H1 (cell line): ENCODE measurements around the gene S100A8. TPM values are rescaled to one million over a fixed set of nuclear protein-coding genes. Genes with fewer than 3 reads are reported as not detected.

Experiments used
- CTCF ChIA-PET: fragments of 300-600 bp; sonication (Branson Sonifier 250); formaldehyde crosslinking; loops from one replicate; lab custom pipeline; 2021; ENCODE audit not compliant: partially characterized antibody; lab: Charles Lee
- POLR2A ChIA-PET: fragments of 300-600 bp; sonication (Branson Sonifier 250); formaldehyde crosslinking; loops from one replicate; lab custom pipeline; 2021; ENCODE audit warnings: inconsistent platforms; ENCODE audit not compliant: partially characterized antibody; lab: Charles Lee
- DNase-seq, 2 experiments: peaks; one replicate each; pipeline versions ENCODE4 v3.0.0 to v3.0.0-alpha.2; 2010 to 2022; ENCODE audit warnings: low spot score in 2 of 2, low read depth in 1 of 2, mixed read lengths in 1 of 2
- FAIRE-seq: peaks from 2 replicates; lab custom pipeline; 2011; peaks lifted over from hg19 to GRCh38; lab: Jason Lieb, UNC
- H2AFZ ChIP-seq: 2 replicates; pipeline ENCODE4 v1.8.1; 2012; ENCODE audit warnings: low read length, inconsistent platforms
- H2AK5ac ChIP-seq: 2 replicates; pipeline ENCODE4 v1.6.1; 2013; ENCODE audit warnings: low read depth, low read length
- H2BK120ac ChIP-seq: replicated peaks from 2 replicates; pipeline ENCODE3; 2013; ENCODE audit warnings: low read depth, low read length, inconsistent platforms
- H2BK12ac ChIP-seq: 2 replicates; pipeline ENCODE4 v1.6.1; 2013; ENCODE audit warnings: low read depth, low read length
- H2BK15ac ChIP-seq: 2 replicates; pipeline ENCODE4 v1.6.1; 2013; ENCODE audit warnings: low read length
- H2BK20ac ChIP-seq: 2 replicates; pipeline ENCODE4 v1.6.1; 2013; ENCODE audit warnings: low read length
- H2BK5ac ChIP-seq: 2 replicates; pipeline ENCODE4 v1.6.1; 2013; ENCODE audit warnings: low read depth, low read length
- H3K14ac ChIP-seq: 2 replicates; pipeline ENCODE4 v1.6.1; 2013; ENCODE audit warnings: inconsistent platforms; ENCODE audit not compliant: insufficient read length
- H3K18ac ChIP-seq: 2 replicates; pipeline ENCODE4 v1.6.1; 2013; ENCODE audit warnings: low read length; ENCODE audit errors: extremely low read depth
- H3K23ac ChIP-seq: 2 replicates; pipeline ENCODE4 v1.6.1; 2013; ENCODE audit warnings: inconsistent platforms; ENCODE audit not compliant: insufficient read length
- H3K23me2 ChIP-seq: 2 replicates; pipeline ENCODE4 v1.6.1; 2013; ENCODE audit warnings: low read depth, low read length
- H3K27ac ChIP-seq: 2 replicates; pipeline ENCODE4 v1.6.1; 2011; ENCODE audit warnings: low read depth, low read length, inconsistent platforms
- H3K27me3 ChIP-seq, 4 experiments: replicated peaks in 1 of 4; 1 replicate in 1 of 4; 2 replicates in 3 of 4; pipeline versions ENCODE4 v1.6.1 to v1.8.1; 2011 to 2013; ENCODE audit warnings: low read length in 3 of 4, mild to moderate bottlenecking in 3 of 4, inconsistent platforms in 2 of 4, mixed read lengths in 2 of 4, moderate library complexity in 1 of 4; ENCODE audit not compliant: control insufficient read depth in 3 of 4, insufficient read depth in 3 of 4; ENCODE audit errors: extremely low read depth in 1 of 4
- H3K36me3 ChIP-seq, 4 experiments: 2 replicates each; pipeline versions ENCODE4 v1.6.1 to v1.8.1; 2011 to 2013; ENCODE audit warnings: mild to moderate bottlenecking in 4 of 4, low read length in 3 of 4, moderate library complexity in 2 of 4, control low read depth in 1 of 4, inconsistent platforms in 1 of 4; ENCODE audit not compliant: insufficient read depth in 4 of 4, control insufficient read depth in 2 of 4
- H3K4ac ChIP-seq: replicated peaks from 2 replicates; pipeline ENCODE3; 2013; ENCODE audit warnings: low read length, low read depth, mixed read lengths, inconsistent platforms; ENCODE audit not compliant: insufficient read length
- H3K4me1 ChIP-seq, 4 experiments: replicated peaks in 1 of 4; 1 replicate in 1 of 4; 2 replicates in 3 of 4; pipeline versions ENCODE4 v1.6.1 to v1.8.1; 2011 to 2013; ENCODE audit warnings: low read length in 3 of 4, inconsistent platforms in 2 of 4, mixed read lengths in 1 of 4; ENCODE audit not compliant: insufficient read depth in 4 of 4, control insufficient read depth in 3 of 4
- H3K4me2 ChIP-seq, 2 experiments: 2 replicates each; pipeline versions ENCODE4 v1.6.1 to v1.8.1; 2011 to 2013; ENCODE audit warnings: low read depth in 2 of 2, low read length in 2 of 2, control low read depth in 1 of 2, inconsistent platforms in 1 of 2, mild to moderate bottlenecking in 1 of 2; ENCODE audit not compliant: insufficient read depth in 1 of 2
- H3K4me3 ChIP-seq, 4 experiments: fragments of 200-600, 300-600 bp in 1 of 4; sonication (generic), shearing (Covaris generic), sonication (Bioruptor Twin) in 1 of 4; 2 replicates each; pipeline versions ENCODE4 v1.5.1 to v1.8.1; 2011 to 2016; ENCODE audit warnings: low read length in 4 of 4, low read depth in 3 of 4, control low read depth in 2 of 4, inconsistent platforms in 2 of 4, mild to moderate bottlenecking in 2 of 4, mixed read lengths in 1 of 4, moderate library complexity in 1 of 4; ENCODE audit not compliant: insufficient read depth in 2 of 4; ENCODE audit errors: extremely low read depth in 1 of 4
- H3K56ac ChIP-seq: replicated peaks from 2 replicates; pipeline ENCODE3; 2013; ENCODE audit warnings: low read depth, mild to moderate bottlenecking, mixed read lengths, low read length, inconsistent platforms; ENCODE audit not compliant: insufficient read length
- H3K79me1 ChIP-seq: 2 replicates; pipeline ENCODE4 v1.6.1; 2013; ENCODE audit warnings: low read depth, low read length, control low read depth
- H3K79me2 ChIP-seq, 2 experiments: 2 replicates each; pipeline versions ENCODE4 v1.6.1 to v1.8.1; 2012 to 2013; ENCODE audit warnings: low read length in 2 of 2, mild to moderate bottlenecking in 2 of 2, inconsistent platforms in 1 of 2; ENCODE audit not compliant: insufficient read depth in 2 of 2, control insufficient read depth in 1 of 2
- H3K9ac ChIP-seq, 4 experiments: replicated peaks in 1 of 4; 1 replicate in 1 of 4; 2 replicates in 3 of 4; pipeline versions ENCODE4 v1.6.1 to v1.8.1; 2011 to 2013; ENCODE audit warnings: low read depth in 3 of 4, low read length in 3 of 4, control low read depth in 2 of 4, mild to moderate bottlenecking in 2 of 4, moderate library complexity in 2 of 4, inconsistent platforms in 1 of 4; ENCODE audit errors: extremely low read depth in 1 of 4
- H3K9me3 ChIP-seq, 2 experiments: 2 replicates each; pipeline versions ENCODE4 v1.6.1 to v1.8.1; 2012 to 2013; ENCODE audit warnings: mild to moderate bottlenecking in 2 of 2, moderate library complexity in 2 of 2, control low read depth in 1 of 2, inconsistent platforms in 1 of 2, low read depth in 1 of 2, low read length in 1 of 2, mixed read lengths in 1 of 2; ENCODE audit not compliant: insufficient read depth in 2 of 2
- H4K20me1 ChIP-seq, 2 experiments: replicated peaks in 1 of 2; 2 replicates each; pipeline versions ENCODE3 to v1.8.1; 2011 to 2013; ENCODE audit warnings: inconsistent platforms in 2 of 2, low read length in 2 of 2, mild to moderate bottlenecking in 1 of 2; ENCODE audit not compliant: insufficient read depth in 2 of 2, control insufficient read depth in 1 of 2
- H4K5ac ChIP-seq: 2 replicates; pipeline ENCODE4 v1.6.1; 2013; ENCODE audit warnings: low read length, low read depth, mixed read lengths, inconsistent platforms; ENCODE audit not compliant: insufficient read length
- H4K8ac ChIP-seq: 2 replicates; pipeline ENCODE4 v1.8.0; 2013; ENCODE audit warnings: mild to moderate bottlenecking, moderate library complexity, low read length, inconsistent platforms; ENCODE audit not compliant: insufficient read depth; ENCODE audit errors: extremely low read depth
- H4K91ac ChIP-seq: replicated peaks from 2 replicates; pipeline ENCODE3; 2013; ENCODE audit warnings: low read length, mixed read lengths, inconsistent platforms; ENCODE audit not compliant: insufficient read length
- CHD1 ChIP-seq: IDR thresholded peaks from 2 replicates; pipeline ENCODE4 v1.6.1; 2012; ENCODE audit warnings: low read depth, low read length, improper control_type of control experiment
- GABPA ChIP-seq: IDR thresholded peaks from 2 replicates; pipeline ENCODE4 v1.6.1; 2011; ENCODE audit warnings: mild to moderate bottlenecking, low read length, moderate library complexity, borderline replicate concordance; ENCODE audit not compliant: insufficient read depth
- MAFK ChIP-seq: IDR thresholded peaks from 2 replicates; pipeline ENCODE4 v1.6.1; 2012; ENCODE audit warnings: low read depth, mild to moderate bottlenecking, improper control_type of control experiment, low read length
- NANOG ChIP-seq: IDR thresholded peaks from 2 replicates; pipeline ENCODE4 v1.6.1; 2011; ENCODE audit warnings: low read length, low read depth, mild to moderate bottlenecking, inconsistent platforms; ENCODE audit not compliant: insufficient read depth, poor library complexity, severe bottlenecking
- NRF1 ChIP-seq: IDR thresholded peaks from 2 replicates; pipeline ENCODE4 v1.6.1; 2011; ENCODE audit warnings: mild to moderate bottlenecking, low read depth, low read length, improper control_type of control experiment
- RNF2 ChIP-seq: fragments of 200-900, 300-1000 bp; sonication (generic); IDR thresholded peaks from 2 replicates; pipeline ENCODE4 v1.7.1; 2016; ENCODE audit warnings: borderline replicate concordance, low read depth, mild to moderate bottlenecking, antibody characterized with exemption, low read length; ENCODE audit not compliant: poor library complexity, severe bottlenecking; ENCODE audit errors: missing control alignments
- SIRT6 ChIP-seq: IDR thresholded peaks from one replicate; pipeline ENCODE4 v1.7.1; 2012; ENCODE audit warnings: low read length, inconsistent platforms
- TEAD4 ChIP-seq: IDR thresholded peaks from 2 replicates; pipeline ENCODE4 v1.6.1; 2012; ENCODE audit warnings: low read depth, low read length, inconsistent platforms, mixed read lengths
- YY1 ChIP-seq: IDR thresholded peaks from 2 replicates; pipeline ENCODE4 v1.6.1; 2011; ENCODE audit warnings: low read depth, mild to moderate bottlenecking, low read length
- WGBS, 2 experiments: shearing (Covaris generic) in 1 of 2; methylation state at CpG; one replicate each; pipeline versions ENCODE4 v1.1.6 to v1.1.7; 2013 to 2015; ENCODE audit warnings: low lambda C conversion rate in 2 of 2, mixed read lengths in 2 of 2, inconsistent platforms in 1 of 2, low coverage in 1 of 2, missing lambda C conversion rate in 1 of 2; ENCODE audit not compliant: insufficient replicate concordance in 2 of 2, insufficient coverage in 1 of 2, insufficient read length in 1 of 2; ENCODE audit errors: extremely low coverage in 1 of 2, missing lambda C conversion rate in 1 of 2; 5-methylcytosine and 5-hydroxymethylcytosine counted together
- polyA plus RNA-seq, 7 experiments: library from polyadenylated mRNA; depleted of rRNA in 3 of 7; stranded (reverse) in 5 of 7; unstranded in 2 of 7; fragments of >200 nt in 5 of 7; fragments of 200-250 nt in 2 of 7; gene quantifications; 1 replicate in 5 of 7; 2 replicates in 1 of 7; 4 replicates in 1 of 7; pipeline versions ENCODE4 v1.2.1 to v1.2.3, GENCODE V29; 2011 to 2013; ENCODE audit warnings: missing spikeins in 2 of 7, mixed read lengths in 2 of 7
- total RNA-seq: library from RNA; stranded (reverse); fragmentation: NEBNext Ultra II Directional; extraction: Animal tissue kit (Norgen Biotek cat#: 25700); gene quantifications from 2 replicates; pipeline ENCODE4 v1.2.1, GENCODE V29; 2021

S100A8 gene
- total and polyA plus RNA-seq, 2 of the 8 experiments (the other 6 are each of a cell fraction or from before 2014, with no cell fraction given) = not detected

- Histone ChIP-seq H3K27ac (no peak overlapping the region), H4K91ac (no peak overlapping the region), H3K79me2 (no peaks in the 10 kb centered on the region), H4K5ac (no peak overlapping the region), H2AFZ (no peak overlapping the region), H3K4me2 (no peak overlapping the region), H3K36me3 (no peaks in the 10 kb centered on the region), H3K56ac (no peak overlapping the region), H3K4ac (no peak overlapping the region), H3K18ac (no peak overlapping the region), H2BK20ac (no peak overlapping the region), H2BK15ac (no peak overlapping the region), H3K79me1 (no peaks in the 10 kb centered on the region), H3K23me2 (no peaks in the 10 kb centered on the region)
- no peak for DNase-seq
- ChIA-PET POLR2A (no interaction called here), CTCF (no interaction called here)
- FAIRE-seq = no peak
- TF ChIP-seq YY1 (no peak), TEAD4 (no peak), GABPA (no peak), NANOG (no peak), NRF1 (no peak), RNF2 (no peak), CHD1 (no peak), MAFK (no peak), SIRT6 (no peak)
- TF ChIP-seq, all 59 proteins: peak for 0
- no peak overlapping the region for H3K23ac ChIP-seq
- no peak overlapping the region for H3K9ac ChIP-seq
- no peaks in the 10 kb centered on the region; a peak in 1 of 7 replicates for H3K4me1 ChIP-seq
- no peaks in the 10 kb centered on the region for H4K20me1 ChIP-seq
- WGBS, 2 experiments = 93% methylated on average over 10 of the region's 10 CpGs; no CpG with 5 or more reads in 1 of the 2 experiments
- no peak overlapping the region for H2BK120ac ChIP-seq
- H4K8ac ChIP-seq = no peak overlapping the region
- no peak overlapping the region for H2AK5ac ChIP-seq
- peaks cover 4% of the 10 kb centered on the region in 2 experiments; a peak in 2 of 4 replicates for H3K9me3 ChIP-seq
- H3K14ac ChIP-seq = no peak overlapping the region
- no peak overlapping the region for H2BK12ac ChIP-seq
- H3K27me3 ChIP-seq = peaks cover 0 to 2% (median 0%) of the 10 kb centered on the region in 4 experiments; a peak in 1 of 7 replicates
- H2BK5ac ChIP-seq = no peak overlapping the region
- no peak overlapping the region for H3K4me3 ChIP-seq
Observed at GRCh38 chr1:153340356-153340755, 50.5 kb downstream of the S100A8 start.
